GM12878 (cell line): ENCODE measurements around the gene GAL3ST2.

Source experiments
- CHD1 ChIP-seq: IDR thresholded peaks from 2 replicates; pipeline ENCODE4 v1.6.1; 2012; ENCODE audit warnings: low read depth, low read length, improper control_type of control experiment
- EP300 ChIP-seq, 2 experiments: fragments of 150-350 bp in 1 of 2; IDR thresholded peaks; 2 replicates each; pipeline ENCODE4 v1.6.1; 2011 to 2012; ENCODE audit warnings: low read depth in 2 of 2, low read length in 2 of 2, borderline replicate concordance in 1 of 2, improper control_type of control experiment in 1 of 2, inconsistent platforms in 1 of 2; ENCODE audit not compliant: control insufficient read depth in 1 of 2
- ESRRA ChIP-seq: IDR thresholded peaks from 2 replicates; pipeline ENCODE4 v1.6.1; 2012; ENCODE audit warnings: mild to moderate bottlenecking, low read length, improper control_type of control experiment
- EZH2 ChIP-seq: IDR thresholded peaks from 2 replicates; pipeline ENCODE4 v1.6.1; 2012; ENCODE audit warnings: low read depth, mild to moderate bottlenecking, control low read depth, inconsistent platforms, low read length, borderline replicate concordance; ENCODE audit not compliant: control insufficient read depth
- JUNB ChIP-seq: IDR thresholded peaks from 2 replicates; pipeline ENCODE4 v1.6.1; 2016; ENCODE audit warnings: antibody characterized with exemption, mild to moderate bottlenecking
- NFIC ChIP-seq: IDR thresholded peaks from 2 replicates; pipeline ENCODE4 v1.6.1; 2012; ENCODE audit warnings: low read depth, mild to moderate bottlenecking, inconsistent platforms, low read length, moderate library complexity
- NFYB ChIP-seq: IDR thresholded peaks from 2 replicates; pipeline ENCODE4 v1.6.1; 2011; ENCODE audit warnings: low read depth, mild to moderate bottlenecking, low read length, improper control_type of control experiment, moderate library complexity; ENCODE audit not compliant: insufficient read depth
- RCOR1 ChIP-seq: conservative IDR thresholded peaks from 2 replicates; pipeline ENCODE4 v1.6.1; 2012; ENCODE audit warnings: low read depth, low read length, improper control_type of control experiment
- RFX5 ChIP-seq: IDR thresholded peaks from 2 replicates; pipeline ENCODE4 v1.6.1; 2011; ENCODE audit warnings: low read depth, low read length, improper control_type of control experiment
- TBL1XR1 ChIP-seq: IDR thresholded peaks from 2 replicates; pipeline ENCODE4 v1.6.1; 2012; ENCODE audit warnings: low read depth, low read length, improper control_type of control experiment
- ZZZ3 ChIP-seq: IDR thresholded peaks from 2 replicates; pipeline ENCODE4 v1.6.1; 2011; ENCODE audit warnings: low read depth; ENCODE audit not compliant: control insufficient read depth, insufficient read length
- TF ChIP-seq, protein P1 (sequence below), 3 experiments: IDR thresholded peaks in 2 of 3; conservative IDR thresholded peaks in 1 of 3; 2 replicates each; pipeline ENCODE4 v1.5.1; 2011; ENCODE audit warnings: low read depth in 3 of 3, low read length in 3 of 3, mild to moderate bottlenecking in 3 of 3, control low read depth in 2 of 3, moderate library complexity in 2 of 3, inconsistent platforms in 1 of 3, mixed read lengths in 1 of 3; ENCODE audit not compliant: control insufficient read depth in 2 of 3, insufficient read depth in 1 of 3; ENCODE audit errors: extremely low read depth in 1 of 3
- TF ChIP-seq, protein P2 (sequence below): fragments of 450-650 bp; formaldehyde crosslinking; IDR thresholded peaks from 2 replicates; pipeline ENCODE4 v1.5.0; 2022; ENCODE audit warnings: mild to moderate bottlenecking, missing genetic modification characterization

DNA sequence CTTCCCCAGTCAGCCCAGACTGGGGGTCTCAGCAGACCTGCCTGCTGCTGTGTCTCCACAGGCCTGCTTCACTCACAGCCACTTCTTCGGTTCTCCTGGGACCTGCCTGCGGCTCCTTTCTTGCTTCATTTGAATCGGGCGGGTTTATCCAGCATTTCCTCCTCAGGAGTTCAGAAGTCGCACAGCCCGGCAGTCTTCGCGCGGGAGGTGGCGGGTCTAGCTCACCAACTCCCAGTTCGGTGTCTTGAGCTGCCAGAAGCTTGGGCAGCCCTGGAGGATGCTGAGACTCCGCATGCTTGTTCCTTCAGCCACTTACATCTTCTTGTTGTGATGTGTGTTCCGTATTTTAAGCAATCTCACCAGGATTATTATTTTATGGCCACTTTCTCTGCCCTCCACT, 31.3 kb upstream of the GAL3ST2 start:
- no peak for TF ChIP-seq EP300 (IDR thresholded peaks at IDR 0.05; ENCODE audit: borderline replicate concordance in 1 of 2, control insufficient read depth in 1 of 2, low read depth in 2 of 2, low read length in 2 of 2)
- no peak for TF ChIP-seq ESRRA
- no peak for TF ChIP-seq EZH2
- TF ChIP-seq RFX5 = no peak
- TF ChIP-seq NFYB = no peak
- TF ChIP-seq RCOR1 = no peak
- TF ChIP-seq TBL1XR1 = no peak
- TF ChIP-seq, protein P1, sequence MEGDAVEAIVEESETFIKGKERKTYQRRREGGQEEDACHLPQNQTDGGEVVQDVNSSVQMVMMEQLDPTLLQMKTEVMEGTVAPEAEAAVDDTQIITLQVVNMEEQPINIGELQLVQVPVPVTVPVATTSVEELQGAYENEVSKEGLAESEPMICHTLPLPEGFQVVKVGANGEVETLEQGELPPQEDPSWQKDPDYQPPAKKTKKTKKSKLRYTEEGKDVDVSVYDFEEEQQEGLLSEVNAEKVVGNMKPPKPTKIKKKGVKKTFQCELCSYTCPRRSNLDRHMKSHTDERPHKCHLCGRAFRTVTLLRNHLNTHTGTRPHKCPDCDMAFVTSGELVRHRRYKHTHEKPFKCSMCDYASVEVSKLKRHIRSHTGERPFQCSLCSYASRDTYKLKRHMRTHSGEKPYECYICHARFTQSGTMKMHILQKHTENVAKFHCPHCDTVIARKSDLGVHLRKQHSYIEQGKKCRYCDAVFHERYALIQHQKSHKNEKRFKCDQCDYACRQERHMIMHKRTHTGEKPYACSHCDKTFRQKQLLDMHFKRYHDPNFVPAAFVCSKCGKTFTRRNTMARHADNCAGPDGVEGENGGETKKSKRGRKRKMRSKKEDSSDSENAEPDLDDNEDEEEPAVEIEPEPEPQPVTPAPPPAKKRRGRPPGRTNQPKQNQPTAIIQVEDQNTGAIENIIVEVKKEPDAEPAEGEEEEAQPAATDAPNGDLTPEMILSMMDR (IDR thresholded peaks at IDR 0.05 in 2 of 3, conservative IDR thresholded peaks at IDR 0.05 in 1 of 3; ENCODE audit: control insufficient read depth in 2 of 3, extremely low read depth in 1 of 3, insufficient read depth in 1 of 3, low read depth in 3 of 3, low read length in 3 of 3) = no peak
- no peak for TF ChIP-seq ZZZ3
- no peak for TF ChIP-seq CHD1
- TF ChIP-seq JUNB = no peak
- TF ChIP-seq, protein P2, sequence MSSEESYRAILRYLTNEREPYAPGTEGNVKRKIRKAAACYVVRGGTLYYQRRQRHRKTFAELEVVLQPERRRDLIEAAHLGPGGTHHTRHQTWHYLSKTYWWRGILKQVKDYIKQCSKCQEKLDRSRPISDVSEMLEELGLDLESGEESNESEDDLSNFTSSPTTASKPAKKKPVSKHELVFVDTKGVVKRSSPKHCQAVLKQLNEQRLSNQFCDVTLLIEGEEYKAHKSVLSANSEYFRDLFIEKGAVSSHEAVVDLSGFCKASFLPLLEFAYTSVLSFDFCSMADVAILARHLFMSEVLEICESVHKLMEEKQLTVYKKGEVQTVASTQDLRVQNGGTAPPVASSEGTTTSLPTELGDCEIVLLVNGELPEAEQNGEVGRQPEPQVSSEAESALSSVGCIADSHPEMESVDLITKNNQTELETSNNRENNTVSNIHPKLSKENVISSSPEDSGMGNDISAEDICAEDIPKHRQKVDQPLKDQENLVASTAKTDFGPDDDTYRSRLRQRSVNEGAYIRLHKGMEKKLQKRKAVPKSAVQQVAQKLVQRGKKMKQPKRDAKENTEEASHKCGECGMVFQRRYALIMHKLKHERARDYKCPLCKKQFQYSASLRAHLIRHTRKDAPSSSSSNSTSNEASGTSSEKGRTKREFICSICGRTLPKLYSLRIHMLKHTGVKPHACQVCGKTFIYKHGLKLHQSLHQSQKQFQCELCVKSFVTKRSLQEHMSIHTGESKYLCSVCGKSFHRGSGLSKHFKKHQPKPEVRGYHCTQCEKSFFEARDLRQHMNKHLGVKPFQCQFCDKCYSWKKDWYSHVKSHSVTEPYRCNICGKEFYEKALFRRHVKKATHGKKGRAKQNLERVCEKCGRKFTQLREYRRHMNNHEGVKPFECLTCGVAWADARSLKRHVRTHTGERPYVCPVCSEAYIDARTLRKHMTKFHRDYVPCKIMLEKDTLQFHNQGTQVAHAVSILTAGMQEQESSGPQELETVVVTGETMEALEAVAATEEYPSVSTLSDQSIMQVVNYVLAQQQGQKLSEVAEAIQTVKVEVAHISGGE (CRISPR knock-in tag) = no peak
- no peak for TF ChIP-seq NFIC
